CD4-positive, alpha-beta memory T cell (primary cell): Measurements from ENCODE around the gene LDLR. TPM values are rescaled to one million over a fixed set of nuclear protein-coding genes. Genes with fewer than 3 reads are reported as not detected.
"Not testable (repeated sequence)": the region's sequence is repeated elsewhere in the genome, so short reads cannot be mapped to it uniquely, and the experiment has no call there.

Source experiments
- CTCF ChIA-PET: fragments of 350-600 bp; sonication (Branson Sonifier 250); formaldehyde crosslinking; loops from one replicate; lab custom pipeline; 2021; ENCODE audit warnings: inconsistent platforms; ENCODE audit not compliant: partially characterized antibody; lab: Charles Lee
- POLR2A ChIA-PET: fragments of 350-600 bp; sonication (Branson Sonifier 250); formaldehyde crosslinking; loops from one replicate; lab custom pipeline; 2021; ENCODE audit not compliant: partially characterized antibody; lab: Charles Lee
- DNase-seq, 5 donors: peaks; one replicate each; pipeline versions ENCODE4 v3.0.0 to v3.0.0-alpha.2; 2020 to 2022; ENCODE audit warnings: mixed read lengths in 1 of 5
- H3K27ac ChIP-seq: one replicate; pipeline ENCODE4 v1.7.0; 2013; ENCODE audit warnings: low read depth, low read length
- H3K27me3 ChIP-seq: 2 replicates; pipeline ENCODE4 v1.7.0; 2013; ENCODE audit warnings: mild to moderate bottlenecking, low read length, moderate library complexity; ENCODE audit not compliant: insufficient read depth
- H3K36me3 ChIP-seq: 2 replicates; pipeline ENCODE4 v1.7.0; 2013; ENCODE audit warnings: mild to moderate bottlenecking, low read length, moderate library complexity; ENCODE audit not compliant: insufficient read depth
- H3K4me1 ChIP-seq: 2 replicates; pipeline ENCODE4 v1.7.0; 2013; ENCODE audit warnings: mild to moderate bottlenecking, low read length, moderate library complexity; ENCODE audit not compliant: insufficient read depth
- H3K4me3 ChIP-seq, 2 donors: one replicate each; pipeline ENCODE4 v1.7.0; 2013; ENCODE audit warnings: low read length in 2 of 2, mild to moderate bottlenecking in 1 of 2
- H3K9me3 ChIP-seq, 2 donors: one replicate each; pipeline ENCODE4 v1.7.0; 2013; ENCODE audit warnings: low read length in 2 of 2, control low read depth in 1 of 2; ENCODE audit not compliant: control insufficient read depth in 1 of 2
- H3K27ac Mint-ChIP-seq, 7 donors: one replicate each; pipeline ENCODE4 v1.8.0; 2020 to 2021; ENCODE audit warnings: mixed read lengths in 7 of 7, mild to moderate bottlenecking in 6 of 7, inconsistent platforms in 3 of 7, moderate library complexity in 3 of 7
- H3K27me3 Mint-ChIP-seq, 2 donors: one replicate each; pipeline ENCODE4 v1.8.0; 2020 to 2021; ENCODE audit warnings: mixed read lengths in 2 of 2
- H3K36me3 Mint-ChIP-seq, 2 donors: one replicate each; pipeline ENCODE4 v1.8.0; 2020 to 2021; ENCODE audit warnings: mixed read lengths in 2 of 2, inconsistent platforms in 1 of 2, mild to moderate bottlenecking in 1 of 2
- H3K4me1 Mint-ChIP-seq, 4 donors: one replicate each; pipeline ENCODE4 v1.8.0; 2020 to 2021; ENCODE audit warnings: mixed read lengths in 4 of 4, mild to moderate bottlenecking in 1 of 4
- H3K4me3 Mint-ChIP-seq, 8 donors: one replicate each; pipeline ENCODE4 v1.8.0; 2020 to 2021; ENCODE audit warnings: mixed read lengths in 8 of 8, mild to moderate bottlenecking in 7 of 8, moderate library complexity in 6 of 8, inconsistent platforms in 3 of 8
- H3K9me3 Mint-ChIP-seq, 8 donors: one replicate each; pipeline ENCODE4 v1.8.0; 2020 to 2021; ENCODE audit warnings: mixed read lengths in 8 of 8, mild to moderate bottlenecking in 5 of 8, inconsistent platforms in 3 of 8, moderate library complexity in 1 of 8
- intact Hi-C: fragments of 100-400 bp; cut with micrococcal nuclease; formaldehyde crosslinking; loops from one replicate; pipeline ENCODE4 v1.15.1; 2023
- polyA plus RNA-seq, 2 donors: library from polyadenylated mRNA; unstranded; fragments of 300-500 nt; fragmentation: Illumina TruSeq; gene quantifications; one replicate each; pipeline ENCODE4 v1.2.3, GENCODE V29; 2021
- total RNA-seq, 2 experiments: library from RNA; stranded (reverse); gene quantifications; one replicate each; pipeline ENCODE4 v1.2.3, GENCODE V29; 2021

The LDLR gene
- total and polyA plus RNA-seq, 4 experiments from 2014 or later, result 4.4 to 27.0 (median 15.4) TPM

DNA sequence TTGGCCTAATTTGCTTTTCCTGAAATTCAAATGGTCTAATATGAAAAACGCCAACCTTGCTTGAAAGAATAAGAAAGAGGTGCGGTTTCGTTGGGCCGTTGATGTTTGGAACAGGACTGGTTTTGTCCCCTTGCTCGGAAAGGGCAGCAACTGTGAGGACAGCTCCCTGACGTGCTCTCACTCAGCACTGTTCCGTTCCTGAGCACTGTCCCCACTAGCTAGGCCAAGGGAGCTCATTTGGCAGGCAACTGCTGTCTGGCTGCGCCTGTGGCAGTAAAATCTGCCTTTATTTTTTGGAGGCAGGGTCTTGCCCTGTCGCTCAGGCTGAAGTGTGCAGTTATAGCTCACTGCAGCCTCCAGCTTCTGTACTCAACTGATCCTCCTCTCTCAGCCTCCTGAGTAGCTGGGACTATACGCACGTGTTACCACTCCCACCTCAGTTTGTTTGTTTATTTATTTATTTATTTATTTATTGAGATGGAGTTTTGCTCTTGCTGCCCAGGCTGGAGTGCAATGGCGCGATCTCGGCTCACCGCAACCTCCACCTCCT is 4.5 kb downstream of the LDLR start:
- H3K27me3 Mint-ChIP-seq, result no peaks in the 10 kb centered on the region
- Histone ChIP-seq H3K27ac (peak overlapping the region; percentile 98), H3K4me3 (no peak overlapping the region), H3K4me1 (peaks cover 76% of the 10 kb centered on the region), H3K36me3 (no peaks in the 10 kb centered on the region), H3K27me3 (no peaks in the 10 kb centered on the region), H3K9me3 (no peaks in the 10 kb centered on the region)
- peaks cover 0 to 3% (median 0%) of the 10 kb centered on the region in 8 donors for H3K9me3 Mint-ChIP-seq
- peaks cover 35 to 70% (median 53%) of the 10 kb centered on the region in 4 donors for H3K4me1 Mint-ChIP-seq
- H3K4me3 Mint-ChIP-seq, result no peak overlapping the region
- intact Hi-C loops, result no loop called here
- H3K36me3 Mint-ChIP-seq, result peaks cover 4 to 26% of the 10 kb centered on the region in 2 donors
- ChIA-PET CTCF (interaction anchor here (5.6 kb wide), 2 partner anchors 34 to 59 kb away, joined by 41 to 59 read pairs; no protein-coding TSS in a partner anchor), POLR2A (interaction anchor here (0.6 to 2.3 kb wide), 5 partner anchors 9 to 281 kb away, joined by 3 to 18 read pairs (median 10); partner anchors contain the start of genes SMARCA4 and SWSAP1)
- DNase-seq, result no peak
- H3K27ac Mint-ChIP-seq, result peak overlapping the region; percentile 81 to 100 (median 99)

DNA sequence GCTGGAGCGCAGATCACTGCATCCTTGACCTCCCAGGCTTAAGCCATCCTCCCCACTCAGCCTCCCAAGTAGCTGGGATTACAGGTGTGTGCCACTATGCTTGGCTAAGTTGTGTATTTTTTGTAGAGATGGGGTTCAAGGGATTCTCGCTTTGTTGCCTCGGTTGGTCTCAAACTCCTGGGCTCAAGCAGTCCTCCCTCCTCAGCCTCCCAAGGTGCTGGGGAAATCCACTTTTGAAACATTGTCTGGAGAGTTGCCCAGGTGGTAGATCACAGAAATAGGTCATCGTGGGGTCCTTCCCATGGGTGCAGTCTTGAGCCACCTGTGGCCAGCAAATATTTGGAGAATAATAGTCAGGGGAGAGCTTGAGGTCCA is 5.2 kb downstream of the LDLR start:
- no peaks in the 10 kb centered on the region for H3K27me3 Mint-ChIP-seq
- H3K27ac Mint-ChIP-seq, result peak overlapping the region; percentile 92 to 100 (median 97)
- H3K27ac ChIP-seq, result peak overlapping the region; percentile 89
- H3K27me3 ChIP-seq, result no peaks in the 10 kb centered on the region
- H3K4me3 ChIP-seq, result peak overlapping the region; percentile 32 to 34
- H3K4me1 Mint-ChIP-seq, result peaks cover 31 to 62% (median 47%) of the 10 kb centered on the region in 4 donors
- peaks cover 0 to 8% (median 2%) of the 10 kb centered on the region in 8 donors for H3K9me3 Mint-ChIP-seq
- peaks cover 8 to 27% of the 10 kb centered on the region in 2 donors for H3K36me3 Mint-ChIP-seq
- H3K4me3 Mint-ChIP-seq, result peak overlapping the region in 6 of 8 donors; percentile 66 to 95 (median 71)
- no peaks in the 10 kb centered on the region for H3K9me3 ChIP-seq
- POLR2A ChIA-PET, result interaction anchor here (0.6 to 2.7 kb wide), 13 partner anchors 9 to 1820 kb away, joined by 3 to 20 read pairs (median 4); partner anchors contain the start of genes SMARCA4 and SWSAP1
- intact Hi-C loops, result no loop called here
- no peak for DNase-seq
- H3K36me3 ChIP-seq, result no peaks in the 10 kb centered on the region
- H3K4me1 ChIP-seq, result peaks cover 73% of the 10 kb centered on the region
- CTCF ChIA-PET, result interaction anchor here (1.2 to 5.6 kb wide), 5 partner anchors 9 to 388 kb away, joined by 4 to 59 read pairs (median 5); no protein-coding TSS in a partner anchor

GRCh38 chr19:11096210-11096841 is 7.1 kb downstream of the LDLR start:
- Mint-ChIP-seq H3K4me3 (peak overlapping the region; percentile 46 to 91 (median 76)), H3K9me3 (peaks cover 0 to 9% (median 2%) of the 10 kb centered on the region in 8 donors), H3K27me3 (no peaks in the 10 kb centered on the region), H3K4me1 (peaks cover 31 to 62% (median 45%) of the 10 kb centered on the region in 4 donors), H3K36me3 (peaks cover 16 to 32% of the 10 kb centered on the region in 2 donors), H3K27ac (peak overlapping the region; percentile 92 to 100 (median 97))
- intact Hi-C loops, result no loop called here
- ChIA-PET CTCF (interaction anchor here (0.8 to 5.6 kb wide), 5 partner anchors 7 to 440 kb away, joined by 3 to 59 read pairs (median 5); no protein-coding TSS in a partner anchor), POLR2A (interaction anchor here (1.1 to 2.7 kb wide), 9 partner anchors 9 to 337 kb away, joined by 3 to 20 read pairs (median 3); partner anchors contain the start of gene CCDC159)
- H3K27ac ChIP-seq, result peak overlapping the region; percentile 89
- H3K9me3 ChIP-seq, result no peaks in the 10 kb centered on the region
- no peaks in the 10 kb centered on the region for H3K27me3 ChIP-seq
- H3K36me3 ChIP-seq, result peaks cover 6% of the 10 kb centered on the region
- peak overlapping the region in 1 of 2 donors; percentile 32 for H3K4me3 ChIP-seq
- H3K4me1 ChIP-seq, result peaks cover 65% of the 10 kb centered on the region
- DNase-seq, result peak; percentile 31 to 71 (median 38)

DNA sequence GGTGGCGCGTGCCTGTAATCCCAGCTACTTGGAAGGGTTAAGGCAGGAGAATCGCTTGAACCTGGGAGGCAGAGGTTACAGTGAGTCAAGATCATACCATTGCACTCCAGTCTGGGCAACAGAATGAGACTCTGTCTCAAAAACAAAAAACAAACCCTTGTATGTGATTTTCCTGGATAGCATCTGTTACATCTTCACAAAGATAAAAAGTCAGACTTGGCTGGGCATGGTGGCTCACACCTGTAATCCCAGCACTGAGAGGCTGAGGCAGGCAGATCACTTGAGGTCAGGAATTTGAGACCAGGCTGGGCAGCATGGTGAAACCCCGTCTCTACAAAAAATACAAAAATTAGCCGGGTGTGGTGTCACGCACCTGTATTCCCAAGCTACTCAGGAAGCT is 8.1 kb downstream of the LDLR start:
- H3K4me3 Mint-ChIP-seq, H3K4me3 ChIP-seq, H3K9me3 Mint-ChIP-seq, H3K27ac ChIP-seq, H3K27me3 ChIP-seq, H3K36me3 ChIP-seq, H3K27me3 Mint-ChIP-seq, DNase-seq, H3K9me3 ChIP-seq, intact Hi-C loops: not testable (repeated sequence)
- POLR2A ChIA-PET, result interaction anchor here (1.5 kb wide), 2 partner anchors 8 to 155 kb away, joined by 3 to 5 read pairs; partner anchors contain the start of gene LDLR
- Mint-ChIP-seq H3K27ac (peak overlapping the region in 3 of 7 donors; percentile 50 to 72 (median 56)), H3K4me1 (peaks cover 22 to 52% (median 37%) of the 10 kb centered on the region in 4 donors), H3K36me3 (peaks cover 16 to 31% of the 10 kb centered on the region in 2 donors)
- CTCF ChIA-PET, result interaction anchor here (0.8 to 5.6 kb wide), 3 partner anchors 30 to 439 kb away, joined by 3 to 59 read pairs (median 41); no protein-coding TSS in a partner anchor
- peaks cover 55% of the 10 kb centered on the region for H3K4me1 ChIP-seq

- no peak overlapping the region for H3K27ac ChIP-seq
- H3K36me3 ChIP-seq, result peaks cover 16% of the 10 kb centered on the region
- ChIA-PET CTCF (no interaction called here), POLR2A (interaction anchor here (1.5 kb wide), 1 partner anchor 9 kb away, joined by 5 read pairs; the partner anchor contains the start of gene LDLR)
- H3K4me1 Mint-ChIP-seq, result peaks cover 20 to 42% (median 32%) of the 10 kb centered on the region in 4 donors
- H3K27me3 ChIP-seq, result no peaks in the 10 kb centered on the region
- no peak for DNase-seq
- H3K9me3 ChIP-seq, result no peaks in the 10 kb centered on the region
- H3K4me3 ChIP-seq, result no peak overlapping the region
- no peak overlapping the region for H3K4me3 Mint-ChIP-seq
- no peaks in the 10 kb centered on the region for H3K27me3 Mint-ChIP-seq
- H3K4me1 ChIP-seq, result peaks cover 46% of the 10 kb centered on the region
- H3K27ac Mint-ChIP-seq, result no peak overlapping the region
- peaks cover 0 to 9% (median 2%) of the 10 kb centered on the region in 8 donors for H3K9me3 Mint-ChIP-seq
- intact Hi-C loops, result no loop called here
- H3K36me3 Mint-ChIP-seq, result peaks cover 25 to 38% of the 10 kb centered on the region in 2 donors
Observed at GRCh38 chr19:11098327-11098726, 9.1 kb downstream of the LDLR start.

DNA sequence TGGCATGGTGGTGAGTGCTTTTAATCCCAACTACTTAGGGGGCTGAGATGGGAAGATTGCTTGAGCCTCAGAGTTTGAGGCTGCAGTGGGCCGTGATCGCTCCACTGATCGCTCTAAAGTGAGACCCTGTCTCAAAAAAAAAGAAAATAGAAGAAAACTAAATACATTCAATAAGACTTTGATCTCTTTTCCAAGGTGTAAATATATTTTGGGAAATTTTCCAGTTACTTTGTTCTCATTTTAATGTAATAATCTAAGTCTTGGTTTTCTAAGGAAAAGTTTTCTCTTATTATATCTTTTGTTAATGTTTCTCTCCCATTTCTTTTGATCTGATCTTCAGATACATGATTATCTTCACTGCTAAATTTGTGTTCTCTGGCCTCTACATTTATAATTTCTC is 9.6 kb downstream of the LDLR start:
- peaks cover 16% of the 10 kb centered on the region for H3K36me3 ChIP-seq
- Mint-ChIP-seq H3K4me1 (peaks cover 18 to 37% (median 29%) of the 10 kb centered on the region in 4 donors), H3K27ac (peak overlapping the region in 5 of 7 donors; percentile 38 to 90 (median 65)), H3K36me3 (peaks cover 28 to 43% of the 10 kb centered on the region in 2 donors), H3K4me3 (no peak overlapping the region), H3K27me3 (no peaks in the 10 kb centered on the region), H3K9me3 (peaks cover 0 to 9% (median 2%) of the 10 kb centered on the region in 8 donors)
- DNase-seq, result no peak
- no peak overlapping the region for H3K4me3 ChIP-seq
- intact Hi-C loops, result no loop called here
- H3K27ac ChIP-seq, result no peak overlapping the region
- ChIA-PET POLR2A (interaction anchor here (0.9 kb wide), 1 partner anchor 8 kb away, joined by 3 read pairs; no protein-coding TSS in a partner anchor), CTCF (no interaction called here)
- no peaks in the 10 kb centered on the region for H3K27me3 ChIP-seq
- H3K4me1 ChIP-seq, result peaks cover 41% of the 10 kb centered on the region
- no peaks in the 10 kb centered on the region for H3K9me3 ChIP-seq
